Embryonic facial prominence (tissue), 1 donor: ENCODE data around the gene WNK4.

Experiments used
- DNase-seq: peaks from one replicate; pipeline ENCODE4 v3.0.0-alpha.2; 2016; ENCODE audit errors: extremely low spot score

WNK4 gene

DNA sequence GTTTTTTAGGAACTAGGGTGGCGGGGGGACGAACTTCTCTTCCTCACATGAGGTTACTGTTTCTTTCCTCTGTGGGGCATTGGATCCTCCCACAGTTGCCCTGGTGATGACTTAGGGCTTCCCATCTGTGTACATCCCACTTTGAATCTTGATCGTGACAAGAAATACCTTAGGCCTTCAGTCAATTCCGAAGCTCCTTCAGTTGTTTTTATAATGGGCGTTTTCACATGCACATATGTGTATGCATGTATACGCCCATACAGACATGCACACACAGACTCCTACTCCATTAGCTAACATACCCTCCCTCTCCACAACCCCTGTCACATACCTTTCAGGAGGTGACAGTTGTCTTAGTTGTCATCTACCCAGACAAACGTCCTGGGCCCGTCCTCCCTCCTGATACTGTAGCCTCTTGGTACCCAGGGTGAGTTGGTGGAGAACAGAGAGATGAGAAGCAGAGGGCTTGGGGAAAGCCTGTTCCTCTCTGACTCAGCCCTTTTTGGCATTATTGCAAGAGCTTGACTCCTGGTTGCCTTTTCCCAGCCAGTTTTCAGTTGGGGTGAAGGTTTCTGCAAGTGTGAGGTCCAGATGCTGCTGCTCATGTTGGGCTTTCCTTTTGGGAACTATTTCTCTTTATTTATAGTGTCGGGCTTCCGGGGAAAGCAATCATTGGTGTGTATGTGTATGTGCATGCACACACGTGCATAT is 61.7 kb downstream of the WNK4 start:
- DNase-seq: no peak

DNA sequence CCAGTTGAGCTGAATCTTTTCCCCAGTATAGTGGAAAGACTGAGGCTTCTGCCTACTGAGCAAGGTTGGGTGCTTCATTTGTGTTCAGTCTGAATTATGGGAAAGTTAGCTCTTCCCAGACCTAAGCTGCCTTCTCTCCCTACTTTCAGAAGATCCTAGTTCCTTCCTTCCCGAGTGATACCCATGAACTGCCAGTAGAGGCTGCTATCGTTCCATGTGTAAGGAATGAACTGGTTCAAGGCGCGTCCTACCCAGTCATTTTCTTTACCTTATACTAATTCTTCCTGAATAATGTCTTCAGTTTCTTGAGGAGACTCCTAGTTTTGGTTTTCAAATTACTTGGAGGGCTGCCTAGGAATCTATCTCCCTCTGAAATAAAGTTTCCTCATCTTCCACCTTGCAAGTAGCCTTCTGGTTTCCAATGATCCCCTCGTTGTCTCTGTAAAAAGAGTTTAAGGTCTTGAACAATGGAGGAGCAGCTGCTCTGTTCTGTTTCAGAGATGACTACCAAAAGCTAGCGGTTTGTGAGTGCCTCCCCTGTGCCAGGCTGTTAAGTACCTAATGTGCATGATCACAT is 63.0 kb downstream of the WNK4 start:
- DNase-seq: peak; percentile 60

DNA sequence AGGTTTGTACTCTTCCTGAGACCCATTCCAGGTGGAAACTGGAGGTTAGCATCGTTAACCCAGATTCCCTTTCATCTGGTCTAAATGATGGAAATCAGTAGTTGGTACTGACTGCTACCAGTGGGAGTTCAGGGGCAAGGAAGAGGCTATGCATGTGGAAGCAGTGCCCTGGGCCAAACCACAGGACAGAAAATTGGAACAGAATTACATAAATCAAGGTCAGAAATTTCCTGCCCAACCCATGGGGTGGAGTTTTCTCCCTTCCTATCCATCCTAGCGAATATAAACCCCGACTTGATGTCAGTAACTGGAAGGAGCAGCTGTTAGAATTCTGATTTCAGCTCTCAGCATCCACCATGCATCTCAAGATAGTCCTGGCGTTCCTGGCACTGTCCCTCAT is 63.9 kb downstream of the WNK4 start, which contains the start of gene AOC2:
Gene AOC2, plus strand, starts transcription at position 310 of the 400 bp plus-strand sequence. Its CDS starts 47 bp downstream, at position 357.
- DNase-seq: no peak

DNA sequence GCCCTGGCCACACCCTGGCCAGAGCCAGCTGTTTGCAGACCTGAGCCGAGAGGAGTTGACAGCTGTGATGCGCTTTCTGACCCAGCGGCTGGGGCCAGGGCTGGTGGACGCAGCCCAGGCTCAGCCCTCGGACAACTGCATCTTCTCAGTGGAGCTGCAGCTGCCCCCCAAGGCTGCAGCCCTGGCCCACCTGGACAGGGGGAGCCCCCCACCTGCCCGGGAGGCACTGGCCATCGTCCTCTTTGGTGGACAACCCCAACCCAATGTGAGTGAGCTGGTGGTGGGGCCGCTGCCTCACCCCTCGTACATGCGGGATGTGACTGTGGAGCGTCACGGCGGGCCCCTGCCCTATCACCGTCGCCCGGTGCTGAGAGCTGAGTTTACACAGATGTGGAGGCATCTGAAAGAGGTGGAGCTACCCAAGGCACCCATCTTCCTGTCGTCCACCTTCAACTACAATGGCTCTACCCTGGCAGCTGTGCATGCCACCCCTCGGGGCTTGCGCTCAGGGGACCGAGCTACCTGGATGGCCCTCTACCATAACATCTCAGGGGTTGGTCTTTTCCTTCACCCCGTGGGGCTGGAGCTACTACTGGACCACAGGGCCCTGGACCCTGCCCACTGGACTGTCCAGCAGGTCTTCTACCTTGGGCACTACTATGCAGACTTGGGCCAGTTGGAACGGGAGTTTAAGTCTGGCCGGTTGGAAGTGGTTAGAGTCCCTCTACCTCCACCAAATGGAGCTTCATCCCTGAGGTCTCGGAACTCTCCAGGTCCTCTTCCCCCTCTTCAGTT is 64.5 kb downstream of the WNK4 start:
- no peak for DNase-seq

DNA sequence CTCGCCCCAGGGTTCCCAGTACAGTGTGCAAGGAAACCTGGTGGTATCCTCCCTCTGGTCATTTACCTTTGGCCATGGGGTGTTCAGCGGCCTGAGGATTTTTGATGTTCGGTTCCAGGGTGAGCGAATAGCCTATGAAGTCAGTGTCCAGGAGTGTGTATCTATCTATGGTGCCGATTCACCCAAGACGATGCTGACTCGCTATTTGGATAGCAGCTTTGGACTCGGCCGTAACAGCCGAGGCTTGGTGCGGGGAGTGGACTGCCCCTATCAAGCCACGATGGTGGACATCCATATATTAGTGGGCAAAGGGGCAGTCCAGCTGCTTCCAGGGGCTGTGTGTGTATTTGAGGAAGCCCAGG is 65.1 kb downstream of the WNK4 start:
- no peak for DNase-seq

DNA sequence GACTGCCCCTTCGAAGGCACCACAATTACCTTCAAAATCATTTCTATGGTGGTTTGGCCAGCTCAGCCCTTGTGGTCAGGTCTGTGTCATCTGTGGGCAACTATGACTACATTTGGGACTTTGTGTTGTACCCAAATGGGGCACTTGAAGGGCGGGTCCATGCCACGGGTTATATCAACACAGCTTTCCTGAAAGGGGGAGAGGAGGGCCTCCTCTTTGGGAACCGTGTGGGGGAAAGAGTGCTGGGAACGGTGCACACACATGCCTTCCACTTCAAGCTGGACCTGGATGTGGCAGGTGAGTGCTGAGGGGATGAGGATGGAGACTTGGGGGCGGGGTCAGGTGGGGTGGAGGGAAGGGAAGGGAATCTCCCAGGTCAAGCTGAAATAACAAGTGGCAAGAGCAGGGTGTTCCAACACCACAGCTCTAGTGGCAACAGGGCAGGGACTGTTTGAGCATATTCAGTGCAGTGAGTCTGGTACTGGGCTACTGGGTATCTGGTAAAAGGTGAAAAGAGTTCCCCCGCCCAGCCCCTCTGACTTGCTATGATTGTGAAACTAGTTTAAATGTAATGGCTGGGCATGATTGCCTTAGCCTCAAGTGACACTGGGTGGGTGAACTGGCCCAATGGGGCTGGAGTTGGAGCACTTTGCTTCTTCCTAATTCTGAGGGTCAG is 65.6 kb downstream of the WNK4 start:
- DNase-seq: no peak
